CD4-positive, alpha-beta memory T cell (primary cell): ENCODE measurements around the gene HFE. TPM values are rescaled to one million over a fixed set of nuclear protein-coding genes. Genes with fewer than 3 reads are reported as not detected.
A peak's percentile ranks its signal among the peaks of the same experiment; 100 is the strongest.

Experiments
- CTCF ChIA-PET: fragments of 350-600 bp; sonication (Branson Sonifier 250); formaldehyde crosslinking; loops from one replicate; lab custom pipeline; 2021; ENCODE audit warnings: inconsistent platforms; ENCODE audit not compliant: partially characterized antibody; lab: Charles Lee
- POLR2A ChIA-PET: fragments of 350-600 bp; sonication (Branson Sonifier 250); formaldehyde crosslinking; loops from one replicate; lab custom pipeline; 2021; ENCODE audit not compliant: partially characterized antibody; lab: Charles Lee
- DNase-seq, 5 donors: peaks; one replicate each; pipeline versions ENCODE4 v3.0.0 to v3.0.0-alpha.2; 2020 to 2022; ENCODE audit warnings: mixed read lengths in 1 of 5
- H3K27ac ChIP-seq: one replicate; pipeline ENCODE4 v1.7.0; 2013; ENCODE audit warnings: low read depth, low read length
- H3K27me3 ChIP-seq: 2 replicates; pipeline ENCODE4 v1.7.0; 2013; ENCODE audit warnings: mild to moderate bottlenecking, low read length, moderate library complexity; ENCODE audit not compliant: insufficient read depth
- H3K36me3 ChIP-seq: 2 replicates; pipeline ENCODE4 v1.7.0; 2013; ENCODE audit warnings: mild to moderate bottlenecking, low read length, moderate library complexity; ENCODE audit not compliant: insufficient read depth
- H3K4me1 ChIP-seq: 2 replicates; pipeline ENCODE4 v1.7.0; 2013; ENCODE audit warnings: mild to moderate bottlenecking, low read length, moderate library complexity; ENCODE audit not compliant: insufficient read depth
- H3K4me3 ChIP-seq, 2 donors: one replicate each; pipeline ENCODE4 v1.7.0; 2013; ENCODE audit warnings: low read length in 2 of 2, mild to moderate bottlenecking in 1 of 2
- H3K9me3 ChIP-seq, 2 donors: one replicate each; pipeline ENCODE4 v1.7.0; 2013; ENCODE audit warnings: low read length in 2 of 2, control low read depth in 1 of 2; ENCODE audit not compliant: control insufficient read depth in 1 of 2
- H3K27ac Mint-ChIP-seq, 7 donors: one replicate each; pipeline ENCODE4 v1.8.0; 2020 to 2021; ENCODE audit warnings: mixed read lengths in 7 of 7, mild to moderate bottlenecking in 6 of 7, inconsistent platforms in 3 of 7, moderate library complexity in 3 of 7
- H3K27me3 Mint-ChIP-seq, 2 donors: one replicate each; pipeline ENCODE4 v1.8.0; 2020 to 2021; ENCODE audit warnings: mixed read lengths in 2 of 2
- H3K36me3 Mint-ChIP-seq, 2 donors: one replicate each; pipeline ENCODE4 v1.8.0; 2020 to 2021; ENCODE audit warnings: mixed read lengths in 2 of 2, inconsistent platforms in 1 of 2, mild to moderate bottlenecking in 1 of 2
- H3K4me1 Mint-ChIP-seq, 4 donors: one replicate each; pipeline ENCODE4 v1.8.0; 2020 to 2021; ENCODE audit warnings: mixed read lengths in 4 of 4, mild to moderate bottlenecking in 1 of 4
- H3K4me3 Mint-ChIP-seq, 8 donors: one replicate each; pipeline ENCODE4 v1.8.0; 2020 to 2021; ENCODE audit warnings: mixed read lengths in 8 of 8, mild to moderate bottlenecking in 7 of 8, moderate library complexity in 6 of 8, inconsistent platforms in 3 of 8
- H3K9me3 Mint-ChIP-seq, 8 donors: one replicate each; pipeline ENCODE4 v1.8.0; 2020 to 2021; ENCODE audit warnings: mixed read lengths in 8 of 8, mild to moderate bottlenecking in 5 of 8, inconsistent platforms in 3 of 8, moderate library complexity in 1 of 8
- intact Hi-C: fragments of 100-400 bp; cut with micrococcal nuclease; formaldehyde crosslinking; loops from one replicate; pipeline ENCODE4 v1.15.1; 2023
- polyA plus RNA-seq, 2 donors: library from polyadenylated mRNA; unstranded; fragments of 300-500 nt; fragmentation: Illumina TruSeq; gene quantifications; one replicate each; pipeline ENCODE4 v1.2.3, GENCODE V29; 2021
- total RNA-seq, 2 experiments: library from RNA; stranded (reverse); gene quantifications; one replicate each; pipeline ENCODE4 v1.2.3, GENCODE V29; 2021

HFE gene
- total and polyA plus RNA-seq, 4 experiments from 2014 or later: 3.4 to 4.2 (median 3.9) TPM

GRCh38 chr6:26059941-26060340 lies 27.3 kb upstream of the HFE start:
- H3K9me3 ChIP-seq: no peaks in the 10 kb centered on the region
- no peaks in the 10 kb centered on the region for H3K36me3 ChIP-seq
- no peak for DNase-seq
- no peak overlapping the region for H3K27ac Mint-ChIP-seq
- no peak overlapping the region for H3K27ac ChIP-seq
- peak overlapping the region in 1 of 8 donors; percentile 32 for H3K4me3 Mint-ChIP-seq
- H3K27me3 ChIP-seq: no peaks in the 10 kb centered on the region
- no peaks in the 10 kb centered on the region for H3K27me3 Mint-ChIP-seq
- H3K36me3 Mint-ChIP-seq: peaks cover 0 to 9% of the 10 kb centered on the region in 2 donors
- no peak overlapping the region for H3K4me3 ChIP-seq
- H3K9me3 Mint-ChIP-seq: peaks cover 0 to 5% (median 0%) of the 10 kb centered on the region in 8 donors
- ChIA-PET CTCF (interaction anchor here (1.0 to 16.7 kb wide), 5 partner anchors 10 to 39 kb away, joined by 3 to 533 read pairs (median 4); a partner anchor contains a TSS), POLR2A (interaction anchor here (0.7 to 11.5 kb wide), 14 partner anchors 15 to 213 kb away, joined by 3 to 413 read pairs (median 5); partner anchors contain the start of gene HFE)
- peaks cover 4 to 28% (median 8%) of the 10 kb centered on the region in 4 donors for H3K4me1 Mint-ChIP-seq
- intact Hi-C loops: loop anchor here (10.0 kb wide), 1 partner anchor 475 kb away; the partner anchor contains the start of gene HMGN4
- H3K4me1 ChIP-seq: peaks cover 9% of the 10 kb centered on the region

- peak overlapping the region in 3 of 7 donors; percentile 4 to 60 (median 36) for H3K27ac Mint-ChIP-seq
- H3K9me3 Mint-ChIP-seq: no peaks in the 10 kb centered on the region
- DNase-seq: peak in 4 of 5 donors; percentile 63 to 69 (median 66)
These were observed 22.5 kb upstream of the HFE start for GRCh38 chr6:26064619-26065257.

DNA sequence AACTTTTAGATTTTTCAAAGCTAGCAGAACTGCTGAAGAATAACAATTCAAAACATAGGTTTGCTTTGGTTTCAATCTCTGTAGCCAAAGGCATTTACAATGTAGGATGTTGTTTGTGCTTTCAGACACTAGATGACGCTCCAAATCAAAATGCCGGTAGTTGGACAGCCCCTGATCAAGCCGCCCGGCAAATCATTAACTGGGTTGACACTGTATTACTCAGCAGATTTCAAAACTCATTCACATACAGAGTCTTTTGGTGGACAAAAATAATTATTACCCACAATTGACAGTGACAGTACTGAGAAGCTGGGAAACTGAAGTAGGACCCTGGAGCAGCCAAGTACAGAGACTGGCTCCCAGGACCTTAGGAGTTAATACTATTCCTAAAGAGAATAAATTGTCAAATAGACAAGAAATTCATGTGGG lies 21.3 kb upstream of the HFE start:
- H3K4me1 ChIP-seq: no peaks in the 10 kb centered on the region
- intact Hi-C loops: loop anchor here (2.0 kb wide), 1 partner anchor 57 kb away; a partner anchor contains a TSS
- no peak overlapping the region for H3K27ac ChIP-seq
- no peaks in the 10 kb centered on the region for H3K9me3 Mint-ChIP-seq
- H3K4me1 Mint-ChIP-seq: peaks cover 4 to 12% (median 7%) of the 10 kb centered on the region in 4 donors
- peak overlapping the region in 1 of 7 donors; percentile 30 for H3K27ac Mint-ChIP-seq
- H3K4me3 Mint-ChIP-seq: no peak overlapping the region
- no peaks in the 10 kb centered on the region for H3K36me3 ChIP-seq
- no peaks in the 10 kb centered on the region for H3K36me3 Mint-ChIP-seq
- H3K27me3 ChIP-seq: no peaks in the 10 kb centered on the region
- H3K4me3 ChIP-seq: no peak overlapping the region
- POLR2A ChIA-PET: interaction anchor here (0.6 to 11.5 kb wide), 11 partner anchors 9 to 151 kb away, joined by 3 to 413 read pairs (median 19); partner anchors contain the start of gene HFE
- DNase-seq: peak; percentile 70 to 76 (median 71)
- peaks cover 0 to 4% of the 10 kb centered on the region in 2 donors for H3K27me3 Mint-ChIP-seq
- no peaks in the 10 kb centered on the region for H3K9me3 ChIP-seq
- CTCF ChIA-PET: interaction anchor here (1.1 to 16.7 kb wide), 8 partner anchors 22 to 205 kb away, joined by 3 to 533 read pairs (median 10); partner anchors contain the start of gene HFE

More at GRCh38 chr6:26064619-26065257, 22.5 kb upstream of the HFE start:
- no peaks in the 10 kb centered on the region for H3K36me3 ChIP-seq
- no peak overlapping the region for H3K27ac ChIP-seq
- peaks cover 4 to 12% (median 7%) of the 10 kb centered on the region in 4 donors for H3K4me1 Mint-ChIP-seq
- no peak overlapping the region for H3K4me3 ChIP-seq
- no peaks in the 10 kb centered on the region for H3K27me3 ChIP-seq
- intact Hi-C loops: loop anchor here (1.0 to 2.0 kb wide), 2 partner anchors 33 to 58 kb away; a partner anchor contains a TSS
- no peak overlapping the region for H3K4me3 Mint-ChIP-seq
- H3K4me1 ChIP-seq: no peaks in the 10 kb centered on the region
- no peaks in the 10 kb centered on the region for H3K9me3 ChIP-seq
- ChIA-PET CTCF (interaction anchor here (0.6 to 16.7 kb wide), 13 partner anchors 10 to 206 kb away, joined by 3 to 533 read pairs (median 4); partner anchors contain the start of gene HFE), POLR2A (interaction anchor here (1.0 to 11.5 kb wide), 10 partner anchors 20 to 152 kb away, joined by 3 to 413 read pairs (median 20); partner anchors contain the start of gene HFE)
- H3K36me3 Mint-ChIP-seq: no peaks in the 10 kb centered on the region
- H3K27me3 Mint-ChIP-seq: no peaks in the 10 kb centered on the region

GRCh38 chr6:26067367-26067766 lies 19.9 kb upstream of the HFE start:
- ChIA-PET POLR2A (interaction anchor here (1.0 to 6.7 kb wide), 2 partner anchors 12 to 30 kb away, joined by 4 to 50 read pairs; no protein-coding TSS in a partner anchor), CTCF (interaction anchor here (1.4 to 16.7 kb wide), 4 partner anchors 21 to 48 kb away, joined by 3 to 533 read pairs (median 21); partner anchors contain the start of gene HFE)
- Mint-ChIP-seq H3K4me1 (peaks cover 4 to 12% (median 7%) of the 10 kb centered on the region in 4 donors), H3K27me3 (peaks cover 2 to 5% of the 10 kb centered on the region in 2 donors), H3K36me3 (no peaks in the 10 kb centered on the region), H3K9me3 (no peaks in the 10 kb centered on the region), H3K27ac (peak overlapping the region in 1 of 7 donors; percentile 68), H3K4me3 (no peak overlapping the region)
- H3K4me3 ChIP-seq: no peak overlapping the region
- no peak for DNase-seq
- H3K27ac ChIP-seq: no peak overlapping the region
- no peaks in the 10 kb centered on the region for H3K9me3 ChIP-seq
- no peaks in the 10 kb centered on the region for H3K36me3 ChIP-seq
- intact Hi-C loops: no loop called here
- no peaks in the 10 kb centered on the region for H3K4me1 ChIP-seq
- no peaks in the 10 kb centered on the region for H3K27me3 ChIP-seq

GRCh38 chr6:26068036-26068435 lies 19.2 kb upstream of the HFE start:
- Histone ChIP-seq H3K4me1 (no peaks in the 10 kb centered on the region), H3K4me3 (no peak overlapping the region), H3K36me3 (no peaks in the 10 kb centered on the region), H3K27me3 (no peaks in the 10 kb centered on the region), H3K9me3 (no peaks in the 10 kb centered on the region), H3K27ac (no peak overlapping the region)
- peaks cover 4 to 12% (median 7%) of the 10 kb centered on the region in 4 donors for H3K4me1 Mint-ChIP-seq
- DNase-seq: no peak
- H3K36me3 Mint-ChIP-seq: no peaks in the 10 kb centered on the region
- CTCF ChIA-PET: interaction anchor here (1.4 to 16.7 kb wide), 3 partner anchors 20 to 47 kb away, joined by 4 to 533 read pairs (median 38); partner anchors contain the start of gene HFE
- no peak overlapping the region for H3K27ac Mint-ChIP-seq
- intact Hi-C loops: no loop called here
- peaks cover 2 to 5% of the 10 kb centered on the region in 2 donors for H3K27me3 Mint-ChIP-seq
- POLR2A ChIA-PET: interaction anchor here (1.0 to 2.5 kb wide), 3 partner anchors 12 to 36 kb away, joined by 4 to 10 read pairs (median 9); partner anchors contain the start of gene HFE
- H3K9me3 Mint-ChIP-seq: no peaks in the 10 kb centered on the region
- no peak overlapping the region for H3K4me3 Mint-ChIP-seq

- peaks cover 2 to 8% of the 10 kb centered on the region in 2 donors for H3K27me3 Mint-ChIP-seq
- no peak overlapping the region for H3K4me3 ChIP-seq
- ChIA-PET CTCF (interaction anchor here (6.0 to 16.7 kb wide), 2 partner anchors 17 to 27 kb away, joined by 38 to 533 read pairs; partner anchors contain the start of gene HFE), POLR2A (no interaction called here)
- no peaks in the 10 kb centered on the region for H3K9me3 Mint-ChIP-seq
- H3K27ac ChIP-seq: no peak overlapping the region
- no peaks in the 10 kb centered on the region for H3K27me3 ChIP-seq
- H3K4me1 Mint-ChIP-seq: peaks cover 0 to under 1% (median under 1%) of the 10 kb centered on the region in 4 donors
- no peaks in the 10 kb centered on the region for H3K36me3 Mint-ChIP-seq
- no peaks in the 10 kb centered on the region for H3K36me3 ChIP-seq
- H3K27ac Mint-ChIP-seq: no peak overlapping the region
- no peak for DNase-seq
- no peak overlapping the region for H3K4me3 Mint-ChIP-seq
- intact Hi-C loops: no loop called here
- no peaks in the 10 kb centered on the region for H3K9me3 ChIP-seq
- H3K4me1 ChIP-seq: no peaks in the 10 kb centered on the region
These were observed 16.1 kb upstream of the HFE start for GRCh38 chr6:26071135-26071534.
